Measurements from ENCODE around the gene CTNNBL1.
A peak's percentile ranks its signal among the peaks of the same experiment; 100 is the strongest.

The CTNNBL1 gene

DNA sequence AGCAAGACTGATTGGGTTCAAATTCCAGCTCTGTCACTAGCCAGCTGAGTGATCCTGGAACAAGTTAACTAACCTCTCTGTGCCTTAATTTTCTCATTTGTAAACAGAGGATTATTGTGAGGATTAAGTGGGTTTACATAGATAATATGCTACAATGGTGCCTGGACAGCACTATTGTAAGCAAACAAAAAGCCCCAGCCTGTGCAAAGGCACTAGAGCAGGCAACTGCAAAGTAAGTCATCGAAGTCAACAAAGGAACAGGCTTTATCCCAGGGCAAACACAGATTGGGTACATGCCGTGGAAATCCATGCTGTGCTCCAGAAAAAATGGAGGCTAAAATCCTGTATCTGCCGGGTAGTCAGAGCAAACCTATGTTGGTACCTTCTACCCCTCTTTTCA, 43.2 kb upstream of the CTNNBL1 start:
- Histone ChIP-seq H3K36me3 (no peaks in the 10 kb centered on the region), H3K27me3 (peaks cover 0 to 30% of the 10 kb centered on the region in 2 donors), H3K4me3 (no peak overlapping the region), H3K9me3 (no peaks in the 10 kb centered on the region), H3K4me1 (no peaks in the 10 kb centered on the region), H3K27ac (no peak overlapping the region)
- DNase-seq = no peak
- TF ChIP-seq, protein P1, sequence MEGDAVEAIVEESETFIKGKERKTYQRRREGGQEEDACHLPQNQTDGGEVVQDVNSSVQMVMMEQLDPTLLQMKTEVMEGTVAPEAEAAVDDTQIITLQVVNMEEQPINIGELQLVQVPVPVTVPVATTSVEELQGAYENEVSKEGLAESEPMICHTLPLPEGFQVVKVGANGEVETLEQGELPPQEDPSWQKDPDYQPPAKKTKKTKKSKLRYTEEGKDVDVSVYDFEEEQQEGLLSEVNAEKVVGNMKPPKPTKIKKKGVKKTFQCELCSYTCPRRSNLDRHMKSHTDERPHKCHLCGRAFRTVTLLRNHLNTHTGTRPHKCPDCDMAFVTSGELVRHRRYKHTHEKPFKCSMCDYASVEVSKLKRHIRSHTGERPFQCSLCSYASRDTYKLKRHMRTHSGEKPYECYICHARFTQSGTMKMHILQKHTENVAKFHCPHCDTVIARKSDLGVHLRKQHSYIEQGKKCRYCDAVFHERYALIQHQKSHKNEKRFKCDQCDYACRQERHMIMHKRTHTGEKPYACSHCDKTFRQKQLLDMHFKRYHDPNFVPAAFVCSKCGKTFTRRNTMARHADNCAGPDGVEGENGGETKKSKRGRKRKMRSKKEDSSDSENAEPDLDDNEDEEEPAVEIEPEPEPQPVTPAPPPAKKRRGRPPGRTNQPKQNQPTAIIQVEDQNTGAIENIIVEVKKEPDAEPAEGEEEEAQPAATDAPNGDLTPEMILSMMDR (IDR thresholded peaks at IDR 0.05) = no peak
- intact Hi-C loops (cut with DNase I; ENCODE audit: low total_unique reads) = no loop called here

DNA sequence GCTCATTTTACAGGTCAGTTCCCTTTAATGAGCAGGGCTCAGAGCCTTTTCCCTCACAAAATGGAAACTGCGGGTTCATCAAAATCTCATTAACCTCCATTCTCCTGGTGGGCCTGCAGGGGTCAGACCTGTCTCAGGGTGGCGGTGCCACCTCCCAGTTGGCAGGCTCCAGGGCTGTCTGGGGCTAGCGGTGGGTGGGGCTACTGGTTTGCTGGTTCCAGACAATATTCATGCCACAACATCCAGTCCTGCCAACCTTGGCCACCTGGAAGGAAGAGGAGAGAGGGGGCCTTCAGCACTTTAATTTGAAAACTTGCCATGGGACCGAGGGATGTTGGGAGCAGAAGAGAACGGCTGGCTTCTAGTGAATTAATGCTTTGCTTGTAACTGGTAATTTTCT, 41.9 kb upstream of the CTNNBL1 start:
- TF ChIP-seq, protein P1 (IDR thresholded peaks at IDR 0.05) = peak; percentile 8 to 21
- Histone ChIP-seq H3K4me3 (no peak overlapping the region), H3K4me1 (no peaks in the 10 kb centered on the region), H3K27me3 (peaks cover 0 to 26% of the 10 kb centered on the region in 2 donors), H3K36me3 (no peaks in the 10 kb centered on the region), H3K9me3 (no peaks in the 10 kb centered on the region), H3K27ac (no peak overlapping the region)
- no peak for DNase-seq
- intact Hi-C loops (cut with DNase I; ENCODE audit: low total_unique reads) = no loop called here

DNA sequence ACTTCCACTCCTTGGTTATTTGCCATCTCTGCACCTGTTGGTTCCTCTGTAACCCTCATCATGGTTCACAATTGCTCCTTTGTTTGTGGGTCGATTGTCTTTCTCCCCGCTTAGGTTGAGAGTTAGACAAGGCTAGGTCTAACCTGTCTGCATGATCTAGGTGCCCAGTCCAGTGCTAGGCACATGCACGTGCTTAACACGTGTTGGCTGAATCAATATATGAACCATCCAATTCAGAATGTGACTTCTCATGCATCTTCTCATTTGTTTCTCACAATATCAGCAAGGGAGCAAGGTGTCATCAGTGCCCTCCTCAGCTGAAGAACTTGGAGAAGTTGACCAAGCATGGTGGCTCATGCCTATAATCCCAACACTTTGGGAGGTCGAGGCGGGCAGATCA, 36.9 kb upstream of the CTNNBL1 start:
- intact Hi-C loops (cut with DNase I; ENCODE audit: low total_unique reads) = no loop called here
- DNase-seq = no peak
- no peak overlapping the region for H3K27ac ChIP-seq
- no peaks in the 10 kb centered on the region for H3K36me3 ChIP-seq
- H3K9me3 ChIP-seq = no peaks in the 10 kb centered on the region
- H3K4me3 ChIP-seq = no peak overlapping the region
- no peaks in the 10 kb centered on the region for H3K4me1 ChIP-seq
- H3K27me3 ChIP-seq = peaks cover 0 to 1% of the 10 kb centered on the region in 2 donors
- TF ChIP-seq, protein P1 (IDR thresholded peaks at IDR 0.05) = no peak

DNA sequence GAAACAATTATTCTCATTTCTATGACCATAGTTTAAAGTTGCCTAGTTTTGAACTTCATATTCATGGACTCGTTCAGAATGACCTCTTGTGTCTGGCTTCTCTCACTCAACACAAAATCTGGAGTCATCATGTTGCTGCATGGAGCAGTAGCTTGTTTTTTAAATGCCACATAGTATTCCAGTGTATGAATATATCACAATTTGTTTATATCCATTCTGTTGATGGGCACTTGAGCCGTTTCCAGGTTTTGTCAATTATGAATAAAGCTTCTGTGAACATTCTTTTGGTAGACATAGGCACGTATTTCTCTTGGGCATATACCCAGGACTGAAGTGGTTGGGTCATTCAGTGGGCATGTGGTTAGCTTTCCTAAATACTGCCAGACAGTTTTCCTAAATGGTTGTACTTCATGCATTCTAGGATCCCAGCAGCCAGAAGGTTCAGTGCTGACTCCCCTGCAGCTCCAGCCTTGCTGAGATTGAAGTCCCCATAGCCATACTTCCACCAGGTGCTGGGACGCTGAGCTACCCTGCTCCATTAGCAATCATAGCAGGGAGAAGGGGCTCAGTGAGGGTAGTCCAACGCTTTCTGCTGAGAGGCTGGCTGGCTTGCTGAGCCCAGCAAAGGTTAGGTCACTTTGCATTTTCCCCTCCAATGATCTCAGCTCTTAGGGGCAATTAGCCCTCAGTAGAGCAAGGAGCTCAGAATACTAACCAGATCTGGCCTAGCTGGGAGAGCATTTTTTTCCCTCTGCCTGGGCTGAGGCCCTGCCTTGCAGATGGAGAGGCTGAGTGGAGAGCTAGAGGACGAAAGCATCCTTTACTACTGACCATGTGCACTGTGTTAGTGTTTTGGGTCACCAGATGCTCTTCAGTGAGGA, 35.7 kb upstream of the CTNNBL1 start:
- Histone ChIP-seq H3K27ac (no peak overlapping the region), H3K4me3 (no peak overlapping the region), H3K27me3 (no peaks in the 10 kb centered on the region), H3K4me1 (no peaks in the 10 kb centered on the region), H3K9me3 (no peaks in the 10 kb centered on the region), H3K36me3 (no peaks in the 10 kb centered on the region)
- intact Hi-C loops (cut with DNase I; ENCODE audit: low total_unique reads) = no loop called here
- no peak for DNase-seq
- TF ChIP-seq, protein P1 (IDR thresholded peaks at IDR 0.05) = no peak

DNA sequence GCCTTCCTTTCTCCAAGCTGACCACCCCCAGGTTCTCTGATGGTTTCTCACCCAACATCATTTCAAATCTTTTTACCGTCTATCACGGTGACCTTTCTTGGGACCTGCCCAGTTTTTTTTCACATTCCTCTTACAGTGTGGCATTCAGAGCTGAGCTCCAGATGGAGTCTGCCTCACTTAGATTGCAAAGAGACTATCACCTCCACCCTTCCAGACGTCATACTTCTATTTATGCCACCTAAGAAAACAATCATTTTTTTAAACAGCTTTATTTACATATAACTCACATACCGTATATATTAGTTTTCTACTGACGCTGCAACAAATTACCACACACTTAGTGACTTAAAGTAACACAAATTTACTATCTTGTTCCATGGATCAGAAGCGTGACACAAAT, 32.3 kb upstream of the CTNNBL1 start:
- H3K4me3 ChIP-seq = no peak overlapping the region
- no peaks in the 10 kb centered on the region for H3K4me1 ChIP-seq
- TF ChIP-seq, protein P1 (IDR thresholded peaks at IDR 0.05) = no peak
- no peaks in the 10 kb centered on the region for H3K9me3 ChIP-seq
- intact Hi-C loops (cut with DNase I; ENCODE audit: low total_unique reads) = no loop called here
- no peak overlapping the region for H3K27ac ChIP-seq
- H3K36me3 ChIP-seq = no peaks in the 10 kb centered on the region
- no peaks in the 10 kb centered on the region for H3K27me3 ChIP-seq
- DNase-seq = no peak
